ENCODE measurements around the gene TMEM132C. TPM values are rescaled to one million over a fixed set of nuclear protein-coding genes. Genes with fewer than 3 reads are reported as not detected.

TMEM132C gene
- total and polyA plus RNA-seq, 4 donors: 0.05 to 0.08 (median 0.05) TPM; not detected in 1

- TF ChIP-seq, protein P1, sequence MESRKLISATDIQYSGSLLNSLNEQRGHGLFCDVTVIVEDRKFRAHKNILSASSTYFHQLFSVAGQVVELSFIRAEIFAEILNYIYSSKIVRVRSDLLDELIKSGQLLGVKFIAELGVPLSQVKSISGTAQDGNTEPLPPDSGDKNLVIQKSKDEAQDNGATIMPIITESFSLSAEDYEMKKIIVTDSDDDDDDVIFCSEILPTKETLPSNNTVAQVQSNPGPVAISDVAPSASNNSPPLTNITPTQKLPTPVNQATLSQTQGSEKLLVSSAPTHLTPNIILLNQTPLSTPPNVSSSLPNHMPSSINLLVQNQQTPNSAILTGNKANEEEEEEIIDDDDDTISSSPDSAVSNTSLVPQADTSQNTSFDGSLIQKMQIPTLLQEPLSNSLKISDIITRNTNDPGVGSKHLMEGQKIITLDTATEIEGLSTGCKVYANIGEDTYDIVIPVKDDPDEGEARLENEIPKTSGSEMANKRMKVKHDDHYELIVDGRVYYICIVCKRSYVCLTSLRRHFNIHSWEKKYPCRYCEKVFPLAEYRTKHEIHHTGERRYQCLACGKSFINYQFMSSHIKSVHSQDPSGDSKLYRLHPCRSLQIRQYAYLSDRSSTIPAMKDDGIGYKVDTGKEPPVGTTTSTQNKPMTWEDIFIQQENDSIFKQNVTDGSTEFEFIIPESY (IDR thresholded peaks at IDR 0.05): no peak
Measured at GRCh38 chr12:128755566-128755965, 488.6 kb downstream of the TMEM132C start (continued).

Small RNA genes within 50 kb of the gene (small RNA-seq; reads per million reads assigned to genes)
- not detected for gene MIR3612
- not detected for gene MIR4419B

Data from liver (tissue), 6 donors.